ENCODE results near the gene HES2. TPM values are rescaled to one million over a fixed set of nuclear protein-coding genes. Genes with fewer than 3 reads are reported as not detected.

HES2 gene
- total and polyA plus RNA-seq, 4 donors, result 0.26 to 5.0 (median 2.7) TPM

DNA sequence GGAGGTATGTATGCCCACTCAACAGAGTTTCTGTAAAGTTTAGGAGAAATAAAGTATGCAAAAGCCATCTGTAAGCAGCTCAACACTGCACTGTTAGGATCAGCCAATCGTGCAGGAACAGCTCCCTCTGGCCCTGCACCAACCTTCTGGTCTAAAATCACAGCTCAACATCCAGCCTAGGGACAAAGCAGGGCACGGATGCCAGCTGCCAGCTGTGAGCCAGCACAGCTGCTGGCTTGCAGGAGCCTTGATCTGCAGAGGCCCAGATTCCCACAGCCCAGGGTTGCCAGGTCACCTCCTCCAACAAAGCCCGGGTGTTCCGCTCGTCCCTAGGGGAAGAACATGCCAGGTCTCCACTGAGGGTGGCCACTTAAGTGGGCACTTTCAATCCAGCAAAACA lies 34.8 kb downstream of the HES2 start:
- H3K27me3 ChIP-seq (ENCODE audit: control insufficient read depth in 3 of 3, insufficient read depth in 3 of 3, low read length in 2 of 3), result no peaks in the 10 kb centered on the region
- ATAC-seq (ENCODE audit: insufficient read depth, low FRiP score), result no peak
- H3K9ac ChIP-seq (ENCODE audit: insufficient read depth in 1 of 2, low read length in 2 of 2), result no peak overlapping the region
- 80 to 83% methylated on average over 5 of the region's 5 CpGs for WGBS, 2 donors
- H3K4me3 ChIP-seq, result no peak overlapping the region
- no peak overlapping the region for H3K27ac ChIP-seq (ENCODE audit: low read depth in 1 of 2, low read length in 1 of 2)
- peaks cover 0 to 1% (median 0%) of the 10 kb centered on the region in 4 donors for H3K9me3 ChIP-seq (ENCODE audit: control insufficient read depth in 4 of 4, insufficient read depth in 3 of 4, low read length in 3 of 4)
- H3K36me3 ChIP-seq (ENCODE audit: control insufficient read depth in 4 of 4, insufficient read depth in 4 of 4, low read length in 4 of 4), result no peaks in the 10 kb centered on the region
- peaks cover 0 to 8% (median 0%) of the 10 kb centered on the region in 5 donors for H3K4me1 ChIP-seq (ENCODE audit: control insufficient read depth in 5 of 5, insufficient read depth in 5 of 5, low read length in 5 of 5)
- TF ChIP-seq, protein P1, sequence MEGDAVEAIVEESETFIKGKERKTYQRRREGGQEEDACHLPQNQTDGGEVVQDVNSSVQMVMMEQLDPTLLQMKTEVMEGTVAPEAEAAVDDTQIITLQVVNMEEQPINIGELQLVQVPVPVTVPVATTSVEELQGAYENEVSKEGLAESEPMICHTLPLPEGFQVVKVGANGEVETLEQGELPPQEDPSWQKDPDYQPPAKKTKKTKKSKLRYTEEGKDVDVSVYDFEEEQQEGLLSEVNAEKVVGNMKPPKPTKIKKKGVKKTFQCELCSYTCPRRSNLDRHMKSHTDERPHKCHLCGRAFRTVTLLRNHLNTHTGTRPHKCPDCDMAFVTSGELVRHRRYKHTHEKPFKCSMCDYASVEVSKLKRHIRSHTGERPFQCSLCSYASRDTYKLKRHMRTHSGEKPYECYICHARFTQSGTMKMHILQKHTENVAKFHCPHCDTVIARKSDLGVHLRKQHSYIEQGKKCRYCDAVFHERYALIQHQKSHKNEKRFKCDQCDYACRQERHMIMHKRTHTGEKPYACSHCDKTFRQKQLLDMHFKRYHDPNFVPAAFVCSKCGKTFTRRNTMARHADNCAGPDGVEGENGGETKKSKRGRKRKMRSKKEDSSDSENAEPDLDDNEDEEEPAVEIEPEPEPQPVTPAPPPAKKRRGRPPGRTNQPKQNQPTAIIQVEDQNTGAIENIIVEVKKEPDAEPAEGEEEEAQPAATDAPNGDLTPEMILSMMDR (IDR thresholded peaks at IDR 0.05; ENCODE audit: control extremely low read depth, extremely low read depth), result no peak
- no peak for DNase-seq

DNA sequence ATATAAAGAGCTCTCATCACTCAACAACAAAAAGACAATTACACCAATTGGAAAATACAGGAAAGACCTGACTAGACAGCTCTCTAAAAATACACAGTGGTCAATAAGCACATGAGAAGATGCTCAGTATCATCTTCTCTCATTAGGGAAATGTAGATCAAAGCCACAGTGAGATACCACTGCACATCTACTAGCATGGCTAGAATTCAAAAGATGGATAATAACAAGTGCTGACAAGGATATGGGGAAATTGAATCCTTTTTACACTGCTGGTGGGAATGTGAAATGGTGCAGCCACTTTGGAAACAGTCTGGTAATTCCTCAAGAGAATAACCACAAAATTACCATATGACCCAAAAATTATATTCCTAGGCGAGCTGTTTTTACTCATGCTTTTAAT lies 35.6 kb downstream of the HES2 start:
- Histone ChIP-seq H3K36me3 (ENCODE audit: control insufficient read depth in 4 of 4, insufficient read depth in 4 of 4, low read length in 4 of 4) (no peaks in the 10 kb centered on the region), H3K9ac (ENCODE audit: insufficient read depth in 1 of 2, low read length in 2 of 2) (no peak overlapping the region), H3K27ac (ENCODE audit: low read depth in 1 of 2, low read length in 1 of 2) (no peak overlapping the region), H3K27me3 (ENCODE audit: control insufficient read depth in 3 of 3, insufficient read depth in 3 of 3, low read length in 2 of 3) (no peaks in the 10 kb centered on the region), H3K9me3 (ENCODE audit: control insufficient read depth in 4 of 4, insufficient read depth in 3 of 4, low read length in 3 of 4) (peaks cover 0 to 4% (median 0%) of the 10 kb centered on the region in 4 donors), H3K4me3 (no peak overlapping the region), H3K4me1 (ENCODE audit: control insufficient read depth in 5 of 5, insufficient read depth in 5 of 5, low read length in 5 of 5) (peaks cover 0 to 8% (median 0%) of the 10 kb centered on the region in 5 donors)
- DNase-seq (no peak), ATAC-seq (ENCODE audit: insufficient read depth, low FRiP score) (no peak)
- WGBS, 2 donors, result 94 to 100% methylated on average over 1 of the region's 1 CpG
- TF ChIP-seq, protein P1 (IDR thresholded peaks at IDR 0.05; ENCODE audit: control extremely low read depth, extremely low read depth), result no peak

DNA sequence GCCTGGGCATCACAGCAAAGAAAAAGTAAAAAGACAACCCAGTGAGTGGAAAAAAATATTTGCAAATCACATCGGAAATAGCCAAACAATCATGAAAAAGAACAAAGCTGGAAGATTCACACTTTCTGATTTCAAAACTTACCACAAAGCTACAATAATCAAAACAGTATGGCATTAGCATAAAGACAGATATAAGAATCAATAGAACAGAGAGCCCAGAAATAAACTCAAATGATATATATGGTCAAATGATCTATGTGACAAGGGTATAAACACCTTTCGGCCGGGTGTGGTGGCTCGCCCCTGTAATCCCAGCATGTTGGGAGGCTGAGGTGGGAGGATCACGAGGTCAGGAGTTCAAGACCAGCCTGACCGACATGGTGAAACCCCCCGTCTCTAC lies 39.7 kb downstream of the HES2 start:
- no peak overlapping the region for H3K9ac ChIP-seq (ENCODE audit: insufficient read depth in 1 of 2, low read length in 2 of 2)
- H3K9me3 ChIP-seq (ENCODE audit: control insufficient read depth in 4 of 4, insufficient read depth in 3 of 4, low read length in 3 of 4), result peaks cover 0 to 4% (median 0%) of the 10 kb centered on the region in 4 donors
- WGBS, 2 donors, result 97% methylated on average over 7 of the region's 7 CpGs
- H3K4me1 ChIP-seq (ENCODE audit: control insufficient read depth in 5 of 5, insufficient read depth in 5 of 5, low read length in 5 of 5), result no peaks in the 10 kb centered on the region
- no peaks in the 10 kb centered on the region for H3K27me3 ChIP-seq (ENCODE audit: control insufficient read depth in 3 of 3, insufficient read depth in 3 of 3, low read length in 2 of 3)
- no peak overlapping the region for H3K4me3 ChIP-seq
- DNase-seq (no peak), ATAC-seq (ENCODE audit: insufficient read depth, low FRiP score) (no peak)
- no peak overlapping the region for H3K27ac ChIP-seq (ENCODE audit: low read depth in 1 of 2, low read length in 1 of 2)
- no peaks in the 10 kb centered on the region for H3K36me3 ChIP-seq (ENCODE audit: control insufficient read depth in 4 of 4, insufficient read depth in 4 of 4, low read length in 4 of 4)
- TF ChIP-seq, protein P1 (IDR thresholded peaks at IDR 0.05; ENCODE audit: control extremely low read depth, extremely low read depth), result no peak

DNA sequence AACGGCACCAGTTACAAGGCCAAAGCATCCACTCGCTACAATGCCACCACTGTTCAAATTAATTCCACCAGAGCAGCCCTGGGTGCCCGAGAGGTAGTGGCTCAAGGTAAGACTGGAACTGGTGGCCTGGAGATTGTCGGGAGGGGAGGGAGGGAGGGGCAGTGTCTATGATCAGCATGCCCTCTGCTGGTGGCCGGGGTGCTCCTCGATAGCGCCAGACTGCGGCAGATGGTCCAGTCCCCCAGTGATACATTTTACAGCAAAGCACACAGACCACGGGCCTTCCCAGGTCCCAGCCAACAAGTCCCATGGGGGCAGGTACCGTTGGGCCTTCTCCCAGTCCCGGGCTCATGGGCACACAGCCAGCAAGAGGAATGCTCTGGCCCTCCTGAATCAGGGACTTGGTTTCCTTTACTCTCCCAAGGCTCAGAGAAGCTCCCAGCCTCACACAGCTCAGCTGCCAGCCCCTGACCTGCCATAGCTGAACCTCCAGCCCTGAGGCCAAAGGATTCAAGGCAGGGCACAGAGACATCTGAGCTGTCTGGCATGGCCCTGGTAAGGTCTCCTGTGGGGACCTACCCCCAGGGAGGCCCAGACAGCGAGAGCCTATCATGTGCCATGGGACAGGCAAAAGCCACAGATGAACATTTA lies 41.5 kb downstream of the HES2 start:
- WGBS, 2 donors, result 83 to 84% methylated on average over 7 to 12 of the region's 12 CpGs
- DNase-seq, result no peak

More for the DNA sequence above, 41.5 kb downstream of the HES2 start:
- ATAC-seq (ENCODE audit: insufficient read depth, low FRiP score), result no peak
- peaks cover 0 to 4% (median 0%) of the 10 kb centered on the region in 4 donors for H3K9me3 ChIP-seq (ENCODE audit: control insufficient read depth in 4 of 4, insufficient read depth in 3 of 4, low read length in 3 of 4)
- H3K4me3 ChIP-seq, result no peak overlapping the region
- no peaks in the 10 kb centered on the region for H3K36me3 ChIP-seq (ENCODE audit: control insufficient read depth in 4 of 4, insufficient read depth in 4 of 4, low read length in 4 of 4)
- H3K27ac ChIP-seq (ENCODE audit: low read depth in 1 of 2, low read length in 1 of 2), result no peak overlapping the region
- TF ChIP-seq, protein P1 (IDR thresholded peaks at IDR 0.05; ENCODE audit: control extremely low read depth, extremely low read depth), result no peak
- no peaks in the 10 kb centered on the region for H3K4me1 ChIP-seq (ENCODE audit: control insufficient read depth in 5 of 5, insufficient read depth in 5 of 5, low read length in 5 of 5)
- H3K9ac ChIP-seq (ENCODE audit: insufficient read depth in 1 of 2, low read length in 2 of 2), result no peak overlapping the region
- H3K27me3 ChIP-seq (ENCODE audit: control insufficient read depth in 3 of 3, insufficient read depth in 3 of 3, low read length in 2 of 3), result no peaks in the 10 kb centered on the region

All from lung (tissue), 12 donors.